Prostate gland (tissue), 2 donors: ENCODE results near the gene SYNPO2. TPM values are rescaled to one million over a fixed set of nuclear protein-coding genes. Genes with fewer than 3 reads are reported as not detected.

ENCODE experiments used
- DNase-seq: peaks from one replicate; pipeline ENCODE4 v3.0.0-alpha.2; 2019; ENCODE audit warnings: low spot score
- H3K27ac ChIP-seq, 2 donors: fragments of 200-600 bp; sonication (generic); 2 replicates each; pipeline ENCODE4 v1.5.1; 2017 to 2019
- H3K27me3 ChIP-seq: fragments of 200-600 bp; sonication (generic); replicated peaks from 2 replicates; pipeline ENCODE4 v1.5.1; 2019; ENCODE audit not compliant: insufficient read depth
- H3K36me3 ChIP-seq, 2 donors: fragments of 200-600 bp; sonication (generic); 1 replicate in 1 of 2; 2 replicates in 1 of 2; pipeline versions ENCODE4 v1.5.1 to v1.8.1; 2017 to 2019
- H3K4me1 ChIP-seq: fragments of 200-600 bp; sonication (generic); replicated peaks from 2 replicates; pipeline ENCODE4 v1.5.1; 2019
- H3K4me3 ChIP-seq, 2 donors: fragments of 200-600 bp; sonication (generic); 2 replicates each; pipeline ENCODE4 v1.5.1; 2017 to 2019
- H3K9me3 ChIP-seq: fragments of 200-600 bp; sonication (generic); 2 replicates; pipeline ENCODE4 v1.5.1; 2017
- POLR2A ChIP-seq: fragments of 450-650 bp; IDR thresholded peaks from one replicate; pipeline ENCODE4 v1.6.1; 2016; ENCODE audit warnings: antibody characterized with exemption, mild to moderate bottlenecking
- POLR2AphosphoS5 ChIP-seq: sonication (generic); formaldehyde crosslinking; IDR thresholded peaks from one replicate; pipeline ENCODE4 v1.6.1; 2017; ENCODE audit warnings: antibody characterized with exemption
- WGBS: methylation state at CpG from one replicate; pipeline ENCODE4 v1.1.5; 2018; 5-methylcytosine and 5-hydroxymethylcytosine counted together
- intact Hi-C: fragments of 100-400 bp; cut with DNase I; formaldehyde crosslinking; loops from one replicate; pipeline ENCODE4 v1.14.2; 2022
- total RNA-seq, 2 donors: library from RNA; depleted of rRNA; stranded (reverse); fragments of >200 nt; gene quantifications; one replicate each; pipeline ENCODE4 v1.1.0, GENCODE V29; 2016
- TF ChIP-seq, protein P1 (sequence below), 4 experiments: fragments of 200-600 bp in 2 of 4; fragments of 450-650 bp in 2 of 4; sonication (generic) in 2 of 4; IDR thresholded peaks; 1 replicate in 3 of 4; 2 replicates in 1 of 4; pipeline ENCODE4 v1.5.1; 2016 to 2019; ENCODE audit warnings: antibody characterized with exemption in 4 of 4, mild to moderate bottlenecking in 2 of 4, moderate library complexity in 2 of 4

Gene SYNPO2
- total RNA-seq, 2 donors from 2014 or later: 131 to 181 TPM

DNA sequence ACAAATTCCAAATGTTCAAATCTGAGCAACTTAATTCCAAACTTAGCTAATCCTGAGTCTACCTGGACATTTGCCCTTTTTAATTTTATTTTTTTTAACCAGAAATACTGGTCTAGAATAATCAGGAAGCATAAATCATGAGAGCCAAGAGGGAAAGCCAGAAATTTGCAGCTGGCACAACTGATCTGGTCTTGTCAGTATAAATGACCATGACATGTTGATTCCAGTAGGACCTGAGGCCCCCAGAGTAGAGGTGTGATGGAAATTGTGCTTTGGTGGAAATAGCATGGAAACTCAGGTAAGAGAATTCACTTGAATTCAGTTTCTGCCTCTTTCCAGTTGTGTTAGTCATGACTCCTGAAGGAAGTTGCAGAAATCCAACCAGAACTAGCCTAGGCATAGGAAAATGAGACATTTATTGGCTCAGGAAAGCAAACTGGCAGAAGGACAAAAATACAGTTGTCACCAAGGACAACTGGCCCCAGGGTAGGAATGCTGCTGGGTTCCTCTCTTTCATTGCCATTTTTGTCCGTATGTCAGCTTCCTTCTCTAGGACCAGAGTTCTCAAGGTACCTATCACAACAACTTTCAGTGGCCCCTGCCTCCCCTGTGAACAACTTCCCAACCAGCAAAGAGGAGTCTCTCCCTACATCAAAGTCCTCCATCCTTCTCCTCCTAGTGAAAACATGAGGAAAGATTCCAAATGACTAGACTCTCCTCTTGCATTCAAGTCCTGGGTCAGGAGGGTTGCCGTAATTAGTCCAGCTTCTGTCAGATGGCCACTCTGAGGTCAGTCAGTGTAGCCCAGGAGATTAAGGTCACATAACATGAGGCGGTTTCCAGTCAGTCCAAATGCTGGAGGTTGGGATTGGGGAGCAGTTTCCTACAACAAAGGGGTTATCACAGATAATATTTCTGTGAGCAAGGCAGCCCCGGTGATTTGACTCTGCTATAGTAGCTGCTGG is 217.7 kb downstream of the SYNPO2 start:
- H3K36me3 ChIP-seq: no peaks in the 10 kb centered on the region
- H3K4me1 ChIP-seq: no peaks in the 10 kb centered on the region
- H3K9me3 ChIP-seq: no peaks in the 10 kb centered on the region
- TF ChIP-seq POLR2AphosphoS5: no peak
- TF ChIP-seq, protein P1, sequence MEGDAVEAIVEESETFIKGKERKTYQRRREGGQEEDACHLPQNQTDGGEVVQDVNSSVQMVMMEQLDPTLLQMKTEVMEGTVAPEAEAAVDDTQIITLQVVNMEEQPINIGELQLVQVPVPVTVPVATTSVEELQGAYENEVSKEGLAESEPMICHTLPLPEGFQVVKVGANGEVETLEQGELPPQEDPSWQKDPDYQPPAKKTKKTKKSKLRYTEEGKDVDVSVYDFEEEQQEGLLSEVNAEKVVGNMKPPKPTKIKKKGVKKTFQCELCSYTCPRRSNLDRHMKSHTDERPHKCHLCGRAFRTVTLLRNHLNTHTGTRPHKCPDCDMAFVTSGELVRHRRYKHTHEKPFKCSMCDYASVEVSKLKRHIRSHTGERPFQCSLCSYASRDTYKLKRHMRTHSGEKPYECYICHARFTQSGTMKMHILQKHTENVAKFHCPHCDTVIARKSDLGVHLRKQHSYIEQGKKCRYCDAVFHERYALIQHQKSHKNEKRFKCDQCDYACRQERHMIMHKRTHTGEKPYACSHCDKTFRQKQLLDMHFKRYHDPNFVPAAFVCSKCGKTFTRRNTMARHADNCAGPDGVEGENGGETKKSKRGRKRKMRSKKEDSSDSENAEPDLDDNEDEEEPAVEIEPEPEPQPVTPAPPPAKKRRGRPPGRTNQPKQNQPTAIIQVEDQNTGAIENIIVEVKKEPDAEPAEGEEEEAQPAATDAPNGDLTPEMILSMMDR (IDR thresholded peaks at IDR 0.05): no peak
- no peak for TF ChIP-seq POLR2A
- intact Hi-C loops: no loop called here
- DNase-seq: no peak
- H3K27ac ChIP-seq: no peak overlapping the region
- H3K4me3 ChIP-seq: no peak overlapping the region
- WGBS: 79% methylated on average over 4 of the region's 4 CpGs
- H3K27me3 ChIP-seq: no peaks in the 10 kb centered on the region

DNA sequence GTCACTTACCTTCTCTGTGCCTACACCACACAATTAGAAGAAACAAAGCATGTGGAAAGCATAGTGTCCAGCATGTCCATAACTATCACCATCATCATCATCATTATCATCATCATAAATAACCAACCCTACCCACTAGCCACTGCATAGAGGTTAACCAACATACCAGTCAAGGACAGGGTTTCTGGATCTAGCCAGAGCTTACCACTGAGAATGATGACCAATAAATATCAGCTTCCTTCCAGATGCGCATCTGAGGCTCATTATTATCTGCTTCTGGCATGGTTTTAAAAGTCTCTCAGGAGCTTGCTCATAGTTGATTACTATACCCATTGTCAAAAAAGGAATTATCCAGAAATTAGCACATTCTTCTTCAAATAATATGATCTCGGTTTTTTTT is 221.5 kb downstream of the SYNPO2 start:
- WGBS: 97% methylated on average over 2 of the region's 2 CpGs
- Histone ChIP-seq H3K4me3 (no peak overlapping the region), H3K4me1 (no peaks in the 10 kb centered on the region), H3K27ac (no peak overlapping the region), H3K9me3 (no peaks in the 10 kb centered on the region), H3K36me3 (no peaks in the 10 kb centered on the region), H3K27me3 (no peaks in the 10 kb centered on the region)
- intact Hi-C loops: no loop called here
- no peak for DNase-seq
- TF ChIP-seq POLR2AphosphoS5 (no peak), POLR2A (no peak)
- TF ChIP-seq, protein P1 (IDR thresholded peaks at IDR 0.05): no peak

Other genes with a start within 250 kb of the SYNPO2 start
- 10 to 100 TPM; 34.7 to 38.1 TPM for gene METTL14, start 203.5 kb upstream of the SYNPO2 start, total RNA-seq
- 10 to 100 TPM; 31.5 to 34.9 TPM for gene SEC24D, start 52.7 kb upstream of the SYNPO2 start, total RNA-seq
- gene MYOZ2, start 247.0 kb downstream of the SYNPO2 start, total RNA-seq: 1 to 10 TPM; 2.1 to 5.5 TPM